GM12878 (cell line): ENCODE measurements around the gene PGA4. TPM values are rescaled to one million over a fixed set of nuclear protein-coding genes. Genes with fewer than 3 reads are reported as not detected.

ENCODE experiments used
- ATAC-seq: fragments of 200-7000 bp; cut with Tn5 transposase; 3 replicates; pipeline ENCODE4 v1.9.1; 2020; ENCODE audit warnings: mild to moderate bottlenecking, moderate library complexity
- BruUV-seq: library from RNA; stranded (reverse); fragments of 400-500 nt; replicated peaks from 2 replicates; lab custom pipeline; 2021; lab: Mats Ljungman, UMichigan
- CTCF ChIA-PET: fragments of 300-600 bp; sonication (Branson Sonifier 250); formaldehyde crosslinking; extraction: SDS; loops from one replicate; lab custom pipeline; 2021; ENCODE audit warnings: inconsistent platforms; lab: Yijun Ruan, JAX
- POLR2A ChIA-PET: fragments of 350-600 bp; formaldehyde crosslinking; extraction: SDS; loops from one replicate; lab custom pipeline; 2021; ENCODE audit warnings: inconsistent platforms; lab: Charles Lee
- RAD21 ChIA-PET: fragments of 300-600 bp; sonication (Branson Sonifier 250); formaldehyde crosslinking; loops from one replicate; lab custom pipeline; 2023; ENCODE audit warnings: antibody characterized with exemption; ENCODE audit not compliant: unreplicated experiment; lab: Charles Lee
- SMC1A ChIA-PET: fragments of 300-600 bp; sonication (Branson Sonifier 250); formaldehyde crosslinking; loops from one replicate; lab custom pipeline; 2023; ENCODE audit not compliant: unreplicated experiment, uncharacterized antibody; lab: Charles Lee
- DNase-seq: peaks from one replicate; pipeline ENCODE4 v3.0.0-alpha.2; 2011; ENCODE audit warnings: low read depth, low spot score
- FAIRE-seq: peaks from 3 replicates; lab custom pipeline; 2011; peaks lifted over from hg19 to GRCh38; lab: Jason Lieb, UNC
- H2AFZ ChIP-seq: 2 replicates; pipeline ENCODE4 v1.6.0; 2011; ENCODE audit warnings: low read depth, low read length, control low read depth; ENCODE audit not compliant: control insufficient read depth
- H3K27ac ChIP-seq: 2 replicates; pipeline ENCODE4 v1.5.1; 2011; ENCODE audit warnings: control low read depth; ENCODE audit not compliant: control insufficient read depth, insufficient read depth
- H3K27me3 ChIP-seq, 2 experiments: replicated peaks in 1 of 2; 2 replicates each; pipeline versions ENCODE4 v1.6.0 to v1.6.1; 2011; ENCODE audit warnings: low read length in 1 of 2; ENCODE audit not compliant: control insufficient read depth in 2 of 2, insufficient read depth in 2 of 2
- H3K36me3 ChIP-seq, 2 experiments: 2 replicates each; pipeline ENCODE4 v1.5.1; 2011; ENCODE audit warnings: low read length in 1 of 2; ENCODE audit not compliant: control insufficient read depth in 2 of 2, insufficient read depth in 2 of 2
- H3K4me1 ChIP-seq: 2 replicates; pipeline ENCODE4 v1.6.1; 2011; ENCODE audit warnings: mild to moderate bottlenecking, low read length, moderate library complexity, mixed read lengths; ENCODE audit not compliant: control insufficient read depth, insufficient read depth
- H3K4me2 ChIP-seq: 2 replicates; pipeline ENCODE4 v1.6.0; 2011; ENCODE audit warnings: control low read depth; ENCODE audit not compliant: control insufficient read depth, insufficient read depth
- H3K4me3 ChIP-seq: fragments of 200-600 bp; sonication (generic); 2 replicates; pipeline ENCODE4 v1.5.1; 2016
- H3K79me2 ChIP-seq: 2 replicates; pipeline ENCODE4 v1.6.0; 2011; ENCODE audit warnings: low read length; ENCODE audit not compliant: control insufficient read depth, insufficient read depth
- H3K9ac ChIP-seq: 2 replicates; pipeline ENCODE4 v1.8.0; 2011; ENCODE audit warnings: low read length, control low read depth, mixed read lengths; ENCODE audit not compliant: control insufficient read depth, insufficient read depth
- H3K9me3 ChIP-seq: replicated peaks from 3 replicates; pipeline ENCODE4 v1.5.1; 2011; ENCODE audit warnings: mild to moderate bottlenecking, low read length; ENCODE audit not compliant: control insufficient read depth, insufficient read depth
- H4K20me1 ChIP-seq: 2 replicates; pipeline ENCODE4 v1.6.0; 2011; ENCODE audit not compliant: control insufficient read depth, insufficient read depth
- ATF7 ChIP-seq: fragments of 450-650 bp; IDR thresholded peaks from 2 replicates; pipeline ENCODE4 v1.6.1; 2016; ENCODE audit warnings: low read depth, mild to moderate bottlenecking
- CREM ChIP-seq: IDR thresholded peaks from 2 replicates; pipeline ENCODE4 v1.6.1; 2014; ENCODE audit warnings: antibody characterized with exemption, low read depth
- CTCF ChIP-seq, 3 experiments: IDR thresholded peaks in 2 of 3; conservative IDR thresholded peaks in 1 of 3; 2 replicates each; pipeline ENCODE4 v1.5.1; 2011; ENCODE audit warnings: low read depth in 3 of 3, low read length in 3 of 3, mild to moderate bottlenecking in 3 of 3, control low read depth in 2 of 3, moderate library complexity in 2 of 3, inconsistent platforms in 1 of 3, mixed read lengths in 1 of 3; ENCODE audit not compliant: control insufficient read depth in 2 of 3, insufficient read depth in 1 of 3; ENCODE audit errors: extremely low read depth in 1 of 3
- HSF1 ChIP-seq: fragments of 150-350 bp; IDR thresholded peaks from 2 replicates; pipeline ENCODE4 v1.6.1; 2014; ENCODE audit warnings: mild to moderate bottlenecking, low read depth, low read length
- NFYA ChIP-seq: IDR thresholded peaks from 2 replicates; pipeline ENCODE4 v1.6.1; 2011; ENCODE audit warnings: low read depth, mild to moderate bottlenecking, low read length, improper control_type of control experiment, borderline replicate concordance
- NFYB ChIP-seq: IDR thresholded peaks from 2 replicates; pipeline ENCODE4 v1.6.1; 2011; ENCODE audit warnings: low read depth, mild to moderate bottlenecking, low read length, improper control_type of control experiment, moderate library complexity; ENCODE audit not compliant: insufficient read depth
- RAD21 ChIP-seq: IDR thresholded peaks from 2 replicates; pipeline ENCODE4 v1.6.1; 2011; ENCODE audit warnings: mild to moderate bottlenecking, low read depth, low read length, moderate library complexity; ENCODE audit not compliant: insufficient read depth
- SUPT20H ChIP-seq: IDR thresholded peaks from 2 replicates; pipeline ENCODE4 v1.6.1; 2011; ENCODE audit warnings: low read depth, mild to moderate bottlenecking, low read length, moderate library complexity, borderline replicate concordance; ENCODE audit not compliant: control insufficient read depth
- WGBS: methylation state at CpG from one replicate; pipeline ENCODE4 v1.1.6; 2016; ENCODE audit warnings: low lambda C conversion rate; ENCODE audit not compliant: insufficient replicate concordance, insufficient coverage; ENCODE audit errors: missing lambda C conversion rate; 5-methylcytosine and 5-hydroxymethylcytosine counted together
- in situ Hi-C: fragments of 300-500 bp; cut with MboI; formaldehyde crosslinking; loops from 9 replicates; pipeline ENCODE4 v1.14.3; 2018; ENCODE audit warnings: mixed read lengths
- intact Hi-C: fragments of 100-400 bp; cut with micrococcal nuclease; formaldehyde crosslinking; loops from one replicate; pipeline ENCODE4 v1.14.2; 2022; ENCODE audit not compliant: unreplicated experiment
- polyA plus RNA-seq, 11 experiments: library from polyadenylated mRNA; depleted of rRNA in 4 of 11; unstranded in 6 of 11; stranded (reverse) in 5 of 11; fragments of >200 nt; fragmentation: Nextera tagmentation in 4 of 11; fragmentation: Illumina TruSeq in 1 of 11; extraction: Ambion mirVana in 4 of 11; extraction: Trizol in 1 of 11; gene quantifications; 1 replicate in 1 of 11; 2 replicates in 10 of 11; pipeline versions ENCODE4 v1.2.1 to v1.2.3, GENCODE V29; 2011 to 2016; ENCODE audit warnings: inconsistent platforms in 2 of 11, missing spikeins in 2 of 11, low read depth in 1 of 11
- total RNA-seq, 4 experiments: library from RNA; depleted of rRNA in 3 of 4; stranded (reverse); fragments of >200 nt in 3 of 4; fragmentation: Illumina TruSeq in 1 of 4; extraction: Trizol in 1 of 4; gene quantifications; 2 replicates each; pipeline versions ENCODE4 v1.2.1 to v1.2.3, GENCODE V29; 2013 to 2021

The PGA4 gene
- total and polyA plus RNA-seq, 10 of the 15 experiments (the other 5 are each of a cell fraction or from before 2014, with no cell fraction given): not detected

GRCh38 chr11:61274084-61274483 lies 51.9 kb downstream of the PGA4 start (continued):
- no peak for TF ChIP-seq HSF1
- TF ChIP-seq NFYA: no peak
- no peak for TF ChIP-seq ATF7
- TF ChIP-seq, all 136 proteins: peak for 0

- H3K27me3 ChIP-seq: no peaks in the 10 kb centered on the region
- FAIRE-seq: no peak
- no peaks in the 10 kb centered on the region for H4K20me1 ChIP-seq
- ChIA-PET SMC1A (no interaction called here), CTCF (interaction anchor here (0.6 to 1.6 kb wide), 4 partner anchors 21 to 227 kb away, joined by 3 to 5 read pairs (median 4); no protein-coding TSS in a partner anchor), POLR2A (no interaction called here), RAD21 (no interaction called here)
- H3K79me2 ChIP-seq: no peaks in the 10 kb centered on the region
- in situ Hi-C loops (no loop called here), intact Hi-C loops (no loop called here)
- no peak overlapping the region for H3K9ac ChIP-seq
- H3K4me3 ChIP-seq: no peak overlapping the region
- DNase-seq: no peak
- no peak overlapping the region for H3K27ac ChIP-seq
- 45% methylated on average over 4 of the region's 4 CpGs for WGBS
- H3K36me3 ChIP-seq: no peaks in the 10 kb centered on the region
- no peak overlapping the region for H2AFZ ChIP-seq
- H3K4me1 ChIP-seq: no peaks in the 10 kb centered on the region
- TF ChIP-seq CREM (no peak), NFYB (no peak), RAD21 (0 out of 2 replicates have a peak, but pooled peaks have one; percentile 5), SUPT20H (no peak), CTCF (IDR thresholded peaks at IDR 0.05 in 2 of 3, conservative IDR thresholded peaks at IDR 0.05 in 1 of 3; ENCODE audit: control insufficient read depth in 2 of 3, extremely low read depth in 1 of 3, insufficient read depth in 1 of 3, low read depth in 3 of 3, low read length in 3 of 3) (0 out of 6 replicates have a peak, but pooled peaks of 1 of the 3 experiments have one; percentile 1)
- BruUV-seq: no TSS peak
- ATAC-seq: no peak
- H3K4me2 ChIP-seq: no peak overlapping the region
- H3K9me3 ChIP-seq: no peaks in the 10 kb centered on the region
Measured at GRCh38 chr11:61275191-61275590, 53.0 kb downstream of the PGA4 start.
